Breast epithelium (tissue), 4 donors: Measurements from ENCODE around the gene ADAM11. TPM values are rescaled to one million over a fixed set of nuclear protein-coding genes. Genes with fewer than 3 reads are reported as not detected.

Source experiments
- DNase-seq, 2 donors: peaks; one replicate each; pipeline ENCODE4 v3.0.0-alpha.2; 2019; ENCODE audit warnings: low spot score in 2 of 2
- H3K27ac ChIP-seq, 2 donors: fragments of 200-600 bp; sonication (generic) in 1 of 2; one replicate each; pipeline ENCODE4 v1.5.1; 2016 to 2019; ENCODE audit warnings: mild to moderate bottlenecking in 1 of 2
- H3K27me3 ChIP-seq, 2 donors: fragments of 200-600 bp; sonication (generic) in 1 of 2; one replicate each; pipeline versions ENCODE4 v1.5.1 to v1.6.0; 2017 to 2019; ENCODE audit warnings: control low read depth in 1 of 2, mild to moderate bottlenecking in 1 of 2
- H3K36me3 ChIP-seq: fragments of 200-600 bp; one replicate; pipeline ENCODE4 v1.5.1; 2019
- H3K4me1 ChIP-seq, 2 donors: fragments of 200-600 bp; sonication (generic); one replicate each; pipeline ENCODE4 v1.5.1; 2016 to 2019; ENCODE audit warnings: control low read depth in 1 of 2
- H3K4me3 ChIP-seq, 3 donors: fragments of 200-600 bp; sonication (generic); 1 replicate in 2 of 3; 2 replicates in 1 of 3; pipeline ENCODE4 v1.5.1; 2016 to 2019; ENCODE audit warnings: mild to moderate bottlenecking in 3 of 3, moderate library complexity in 2 of 3
- H3K9me3 ChIP-seq, 2 donors: fragments of 200-600 bp; sonication (generic) in 1 of 2; one replicate each; pipeline ENCODE4 v1.5.1; 2016 to 2019; ENCODE audit warnings: control low read depth in 1 of 2
- POLR2A ChIP-seq: fragments of 450-650 bp; IDR thresholded peaks from one replicate; pipeline ENCODE4 v1.6.1; 2016; ENCODE audit warnings: antibody characterized with exemption, mild to moderate bottlenecking, moderate library complexity
- POLR2AphosphoS5 ChIP-seq, 3 donors: sonication (generic); formaldehyde crosslinking; IDR thresholded peaks; one replicate each; pipeline ENCODE4 v1.6.1; 2017; ENCODE audit warnings: antibody characterized with exemption in 3 of 3
- intact Hi-C: fragments of 100-400 bp; cut with DNase I; formaldehyde crosslinking; loops from one replicate; pipeline ENCODE4 v1.15.1; 2023; ENCODE audit warnings: low total_unique reads
- total RNA-seq, 3 donors: library from RNA; depleted of rRNA; stranded (reverse); fragments of >200 nt; gene quantifications; one replicate each; pipeline ENCODE4 v1.1.0, GENCODE V29; 2016
- TF ChIP-seq, protein P1 (sequence below), 3 donors: fragments of 450-650 bp; IDR thresholded peaks; one replicate each; pipeline ENCODE4 v1.5.1; 2016 to 2017; ENCODE audit warnings: antibody characterized with exemption in 3 of 3, mild to moderate bottlenecking in 3 of 3, moderate library complexity in 3 of 3

The ADAM11 gene
- total RNA-seq, 3 donors from 2014 or later, result 1.0 to 1.4 (median 1.3) TPM

DNA sequence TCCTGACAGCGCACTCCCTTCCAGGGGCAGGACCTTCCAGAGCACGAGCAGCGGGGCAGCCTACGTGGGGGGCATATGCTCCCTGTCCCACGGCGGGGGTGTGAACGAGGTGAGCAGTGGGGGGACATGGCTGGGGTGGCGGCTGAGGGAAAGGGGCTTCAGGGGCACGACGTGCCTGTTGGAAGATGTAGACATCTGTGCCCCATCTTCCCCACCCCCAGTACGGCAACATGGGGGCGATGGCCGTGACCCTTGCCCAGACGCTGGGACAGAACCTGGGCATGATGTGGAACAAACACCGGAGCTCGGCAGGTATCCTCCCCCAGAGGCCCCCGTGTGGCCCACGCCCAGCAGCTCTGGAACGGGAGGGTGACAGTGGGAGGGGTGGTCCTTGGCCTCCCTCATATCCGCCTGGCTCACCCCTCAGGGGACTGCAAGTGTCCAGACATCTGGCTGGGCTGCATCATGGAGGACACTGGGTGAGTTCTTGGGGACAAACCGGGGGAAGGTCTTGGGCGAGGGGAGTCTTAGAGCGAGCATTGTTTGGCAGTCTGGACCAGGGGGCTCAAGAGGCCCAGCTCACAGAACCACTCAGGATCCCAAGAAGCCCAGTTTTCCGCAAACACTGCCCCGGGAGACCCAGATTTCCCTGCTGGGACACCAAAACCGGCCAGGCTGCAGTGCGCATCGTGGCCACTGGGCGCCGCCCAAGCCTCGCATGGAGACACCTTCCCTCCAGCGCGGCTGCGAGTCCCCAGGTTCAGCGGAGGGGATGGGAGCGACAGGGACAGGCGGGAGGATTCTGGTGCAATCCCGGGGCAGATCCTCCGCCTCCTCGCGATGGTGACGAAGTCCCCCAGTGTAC is 15.7 kb downstream of the ADAM11 start:
- no peaks in the 10 kb centered on the region for H3K4me1 ChIP-seq
- H3K36me3 ChIP-seq, result no peaks in the 10 kb centered on the region
- H3K27ac ChIP-seq, result no peak overlapping the region
- peak overlapping the region; percentile 39 to 73 (median 62) for H3K4me3 ChIP-seq
- intact Hi-C loops, result loop anchor here (5.0 kb wide), 1 partner anchor 98 kb away; no protein-coding TSS in a partner anchor
- DNase-seq, result peak; percentile 83 to 89
- H3K9me3 ChIP-seq, result no peaks in the 10 kb centered on the region
- TF ChIP-seq, protein P1, sequence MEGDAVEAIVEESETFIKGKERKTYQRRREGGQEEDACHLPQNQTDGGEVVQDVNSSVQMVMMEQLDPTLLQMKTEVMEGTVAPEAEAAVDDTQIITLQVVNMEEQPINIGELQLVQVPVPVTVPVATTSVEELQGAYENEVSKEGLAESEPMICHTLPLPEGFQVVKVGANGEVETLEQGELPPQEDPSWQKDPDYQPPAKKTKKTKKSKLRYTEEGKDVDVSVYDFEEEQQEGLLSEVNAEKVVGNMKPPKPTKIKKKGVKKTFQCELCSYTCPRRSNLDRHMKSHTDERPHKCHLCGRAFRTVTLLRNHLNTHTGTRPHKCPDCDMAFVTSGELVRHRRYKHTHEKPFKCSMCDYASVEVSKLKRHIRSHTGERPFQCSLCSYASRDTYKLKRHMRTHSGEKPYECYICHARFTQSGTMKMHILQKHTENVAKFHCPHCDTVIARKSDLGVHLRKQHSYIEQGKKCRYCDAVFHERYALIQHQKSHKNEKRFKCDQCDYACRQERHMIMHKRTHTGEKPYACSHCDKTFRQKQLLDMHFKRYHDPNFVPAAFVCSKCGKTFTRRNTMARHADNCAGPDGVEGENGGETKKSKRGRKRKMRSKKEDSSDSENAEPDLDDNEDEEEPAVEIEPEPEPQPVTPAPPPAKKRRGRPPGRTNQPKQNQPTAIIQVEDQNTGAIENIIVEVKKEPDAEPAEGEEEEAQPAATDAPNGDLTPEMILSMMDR (IDR thresholded peaks at IDR 0.05), result peak; percentile 95 to 98 (median 98)
- no peak for TF ChIP-seq POLR2A
- H3K27me3 ChIP-seq, result peaks cover 0 to 6% of the 10 kb centered on the region in 2 donors

DNA sequence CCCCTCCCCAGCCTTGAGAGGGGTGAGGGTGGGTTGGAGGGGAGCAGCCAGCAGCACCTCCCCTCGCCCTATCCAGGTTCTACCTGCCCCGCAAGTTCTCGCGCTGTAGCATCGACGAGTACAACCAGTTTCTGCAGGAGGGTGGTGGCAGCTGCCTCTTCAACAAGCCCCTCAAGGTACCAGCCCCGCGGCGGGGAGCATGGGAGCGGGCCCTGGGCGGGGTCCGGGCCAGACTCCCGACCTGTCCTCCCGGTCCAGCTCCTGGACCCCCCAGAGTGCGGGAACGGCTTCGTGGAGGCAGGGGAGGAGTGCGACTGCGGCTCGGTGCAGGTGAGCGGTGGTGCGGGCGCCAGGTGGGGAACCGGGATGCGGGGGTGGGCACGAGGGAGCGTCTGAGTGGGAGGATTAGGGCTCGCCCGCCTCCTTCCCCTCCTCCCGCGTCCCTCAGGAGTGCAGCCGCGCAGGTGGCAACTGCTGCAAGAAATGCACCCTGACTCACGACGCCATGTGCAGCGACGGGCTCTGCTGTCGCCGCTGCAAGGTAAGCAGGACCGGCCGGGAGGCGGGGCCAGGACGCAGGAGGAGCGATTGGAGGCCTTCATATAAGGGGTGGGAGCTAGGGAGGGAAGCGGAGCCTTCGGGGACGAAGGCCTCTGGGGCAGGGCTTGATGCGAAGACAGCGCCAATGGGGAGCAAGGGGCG is 16.5 kb downstream of the ADAM11 start:
- TF ChIP-seq POLR2A (no peak), POLR2AphosphoS5 (IDR thresholded peaks at IDR 0.05) (no peak)
- TF ChIP-seq, protein P1 (IDR thresholded peaks at IDR 0.05), result no peak
- Histone ChIP-seq H3K9me3 (no peaks in the 10 kb centered on the region), H3K27me3 (peaks cover 0 to under 1% of the 10 kb centered on the region in 2 donors), H3K4me3 (peak overlapping the region; percentile 39 to 73 (median 62)), H3K36me3 (no peaks in the 10 kb centered on the region), H3K4me1 (no peaks in the 10 kb centered on the region), H3K27ac (peak overlapping the region in 1 of 2 donors; percentile 76)
- intact Hi-C loops, result no loop called here
- DNase-seq, result peak; percentile 95

DNA sequence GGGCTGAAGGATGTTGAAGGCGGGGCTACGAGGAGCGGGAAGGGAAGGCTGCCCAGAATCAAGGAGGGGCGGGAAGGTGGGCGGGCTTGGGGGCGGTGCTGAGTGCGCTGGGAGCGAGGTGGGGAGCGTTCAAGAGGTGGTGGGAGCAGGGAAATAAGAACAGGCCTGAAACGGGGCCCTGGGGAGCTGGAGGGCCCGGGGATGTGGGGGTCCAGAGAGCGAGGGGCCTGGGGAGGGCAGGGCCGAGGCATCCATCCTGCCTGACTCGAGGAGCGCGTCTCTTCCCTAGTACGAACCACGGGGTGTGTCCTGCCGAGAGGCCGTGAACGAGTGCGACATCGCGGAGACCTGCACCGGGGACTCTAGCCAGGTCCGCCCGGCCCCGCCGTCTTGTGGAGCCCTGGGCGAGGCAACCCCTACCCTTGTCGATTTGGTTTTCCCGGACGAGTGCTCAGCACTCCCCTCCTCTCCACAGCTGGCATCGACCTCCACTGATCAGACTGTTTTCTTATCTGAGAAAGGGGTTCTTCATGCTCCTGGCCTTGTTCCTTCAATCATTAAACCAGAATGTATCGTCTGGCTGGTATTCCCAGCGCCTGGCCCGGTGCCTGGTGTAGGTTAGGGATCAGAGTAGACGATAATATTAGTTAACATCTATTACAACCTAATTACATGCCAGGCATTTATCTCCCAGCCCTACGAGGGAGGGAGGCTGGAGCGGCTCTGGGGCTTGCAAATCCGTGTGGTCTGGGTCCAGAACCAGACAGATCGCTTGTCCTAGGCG is 17.2 kb downstream of the ADAM11 start:
- Histone ChIP-seq H3K27me3 (no peaks in the 10 kb centered on the region), H3K9me3 (no peaks in the 10 kb centered on the region), H3K27ac (peak overlapping the region; percentile 62 to 76), H3K4me3 (peak overlapping the region; percentile 39 to 73 (median 62)), H3K36me3 (no peaks in the 10 kb centered on the region), H3K4me1 (no peaks in the 10 kb centered on the region)
- TF ChIP-seq POLR2AphosphoS5 (IDR thresholded peaks at IDR 0.05) (no peak), POLR2A (no peak)
- TF ChIP-seq, protein P1 (IDR thresholded peaks at IDR 0.05), result no peak
- DNase-seq, result no peak
- intact Hi-C loops, result no loop called here

DNA sequence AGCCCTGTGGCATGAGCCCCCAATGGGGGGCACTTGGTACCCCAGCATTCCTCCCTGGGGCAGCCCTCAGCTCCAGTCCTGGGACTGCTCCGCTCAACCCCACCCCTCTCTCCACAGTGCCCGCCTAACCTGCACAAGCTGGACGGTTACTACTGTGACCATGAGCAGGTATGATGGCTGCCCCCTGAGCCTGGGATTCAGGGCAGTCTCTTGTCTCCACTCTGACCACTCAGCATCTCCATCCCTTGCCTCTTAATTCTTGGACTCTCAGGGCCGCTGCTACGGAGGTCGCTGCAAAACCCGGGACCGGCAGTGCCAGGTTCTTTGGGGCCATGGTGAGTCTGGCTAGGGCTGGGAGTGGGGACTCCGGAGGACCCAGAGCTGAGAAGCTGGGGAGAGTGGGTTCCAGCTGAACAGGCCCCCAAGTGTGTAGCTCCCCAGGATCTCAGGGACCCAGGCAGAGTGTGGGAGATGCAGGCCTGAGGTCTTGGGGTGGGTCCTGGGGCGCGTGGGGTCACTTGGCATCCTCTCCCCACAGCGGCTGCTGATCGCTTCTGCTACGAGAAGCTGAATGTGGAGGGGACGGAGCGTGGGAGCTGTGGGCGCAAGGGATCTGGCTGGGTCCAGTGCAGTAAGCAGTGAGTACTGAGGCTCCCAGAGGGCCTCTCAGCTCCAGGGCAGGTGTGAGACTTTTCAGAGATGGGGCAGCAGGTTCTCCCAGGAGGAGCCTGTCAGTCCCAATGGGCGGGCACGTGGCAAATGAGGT is 18.0 kb downstream of the ADAM11 start:
- H3K9me3 ChIP-seq, result no peaks in the 10 kb centered on the region
- H3K27me3 ChIP-seq, result no peaks in the 10 kb centered on the region
- no peaks in the 10 kb centered on the region for H3K4me1 ChIP-seq
- intact Hi-C loops, result no loop called here
- peak overlapping the region in 1 of 3 donors; percentile 73 for H3K4me3 ChIP-seq
- H3K36me3 ChIP-seq, result no peaks in the 10 kb centered on the region
- H3K27ac ChIP-seq, result no peak overlapping the region
- no peak for DNase-seq
- TF ChIP-seq POLR2AphosphoS5 (IDR thresholded peaks at IDR 0.05) (no peak), POLR2A (no peak)
- TF ChIP-seq, protein P1 (IDR thresholded peaks at IDR 0.05), result no peak
